Left colon (tissue), 2 donors: ENCODE data around the gene PDGFA. TPM values are rescaled to one million over a fixed set of nuclear protein-coding genes. Genes with fewer than 3 reads are reported as not detected.
A peak's percentile ranks its signal among the peaks of the same experiment; 100 is the strongest.

Experiments used
- ATAC-seq: fragments of 200-7000 bp; cut with Tn5 transposase; one replicate; pipeline ENCODE4 v1.9.1; 2020; ENCODE audit warnings: mild to moderate bottlenecking, moderate library complexity
- DNase-seq, 2 donors: peaks; one replicate each; pipeline ENCODE4 v3.0.0-alpha.2; 2020
- intact Hi-C, 2 donors: fragments of 100-400 bp; cut with DNase I in 1 of 2; cut with micrococcal nuclease in 1 of 2; formaldehyde crosslinking; loops; one replicate each; pipeline versions ENCODE4 v1.11.2 to v1.14.0; 2022; cut with DNase I, micrococcal nuclease
- total RNA-seq, 2 donors: library from RNA; stranded (reverse); fragmentation: NEBNext Ultra II Directional; extraction: Animal tissue kit (Norgen Biotek cat#: 25700); gene quantifications; one replicate each; pipeline ENCODE4 v1.2.1, GENCODE V29; 2021
- donor health status: DM: no; HTN: no; CAD: no.
- donor health status: DM: yes; HTN: yes; CAD: no.

Gene PDGFA
- total RNA-seq, 2 donors from 2014 or later, result 58.7 to 80.2 TPM

DNA sequence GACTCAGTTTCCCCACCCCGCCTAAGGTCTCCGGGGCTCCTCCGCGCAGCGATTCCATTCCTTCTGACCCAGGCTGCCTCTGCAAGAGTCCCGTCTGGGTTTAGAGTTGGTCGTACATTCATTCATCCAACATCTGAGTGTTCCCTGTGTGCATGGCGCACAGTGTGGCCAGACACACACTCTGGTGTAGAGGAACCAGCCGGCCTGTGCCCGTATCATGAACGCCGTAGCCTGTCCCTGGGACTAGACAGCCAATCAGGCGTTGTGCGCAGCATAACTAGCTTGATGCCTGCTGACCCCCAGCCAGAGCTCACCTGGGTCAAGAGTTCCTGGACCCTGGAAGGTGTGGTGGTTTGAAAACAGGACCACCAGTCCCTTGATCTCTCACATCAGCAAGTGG, 20.9 kb upstream of the PDGFA start:
- DNase-seq (no peak), ATAC-seq (no peak)
- intact Hi-C loops, result no loop called here

- peak; percentile 77 for ATAC-seq
- DNase-seq, result peak; percentile 91 to 96
- intact Hi-C loops, result no loop called here
Measured at GRCh38 chr7:539731-540411, 20.2 kb upstream of the PDGFA start.

GRCh38 chr7:538764-539685, 19.4 kb upstream of the PDGFA start:
- ATAC-seq, result peak; percentile 52
- intact Hi-C loops, result no loop called here
- DNase-seq, result peak; percentile 65 to 68

GRCh38 chr7:537911-538634, 18.4 kb upstream of the PDGFA start:
- peak; percentile 81 for ATAC-seq
- intact Hi-C loops, result no loop called here
- DNase-seq, result peak; percentile 88 to 97

- intact Hi-C loops, result no loop called here
- DNase-seq (no peak), ATAC-seq (no peak)
Measured at GRCh38 chr7:536231-536630, 16.6 kb upstream of the PDGFA start.

DNA sequence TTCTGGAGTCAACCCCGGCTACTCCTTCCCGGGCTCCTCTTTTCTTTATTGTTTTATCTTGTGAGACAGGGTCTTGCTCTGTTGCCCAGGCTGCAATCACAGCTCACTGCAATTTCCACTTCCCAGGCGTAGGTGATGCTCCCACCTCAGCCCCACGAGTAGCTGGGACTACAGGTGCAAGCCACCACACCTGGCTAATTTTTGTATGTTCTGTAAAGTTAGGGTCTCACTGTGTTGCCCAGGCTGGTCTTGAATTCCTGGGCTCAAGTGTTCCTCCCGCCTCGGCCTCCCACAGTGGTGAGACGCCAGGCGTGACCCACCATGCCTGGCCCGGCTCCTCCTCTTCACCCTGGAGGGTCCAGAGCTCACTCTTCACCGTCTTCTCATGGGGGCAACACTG, 15.3 kb upstream of the PDGFA start:
- ATAC-seq (no peak), DNase-seq (no peak)
- intact Hi-C loops, result no loop called here

DNA sequence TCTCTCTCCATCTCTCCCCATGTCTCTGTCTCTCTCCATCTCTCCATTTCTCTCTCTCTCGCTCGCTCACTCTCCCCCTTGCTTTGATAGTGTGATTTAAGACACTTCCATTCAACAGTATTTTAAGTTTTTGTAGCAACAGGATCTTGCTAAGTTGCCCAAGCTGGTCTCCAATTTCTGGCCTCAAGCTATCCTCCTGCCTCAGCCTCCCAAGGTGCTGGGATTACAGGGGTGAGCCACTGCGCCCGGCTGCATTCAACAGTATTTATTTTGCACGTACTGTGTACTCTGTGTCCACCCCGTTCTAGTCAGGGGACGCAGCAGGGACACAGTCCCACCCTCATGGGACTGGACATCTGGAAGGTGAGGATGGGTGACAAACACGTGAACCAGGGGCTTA, 14.4 kb upstream of the PDGFA start:
- intact Hi-C loops, result no loop called here
- ATAC-seq (no peak), DNase-seq (no peak)

DNA sequence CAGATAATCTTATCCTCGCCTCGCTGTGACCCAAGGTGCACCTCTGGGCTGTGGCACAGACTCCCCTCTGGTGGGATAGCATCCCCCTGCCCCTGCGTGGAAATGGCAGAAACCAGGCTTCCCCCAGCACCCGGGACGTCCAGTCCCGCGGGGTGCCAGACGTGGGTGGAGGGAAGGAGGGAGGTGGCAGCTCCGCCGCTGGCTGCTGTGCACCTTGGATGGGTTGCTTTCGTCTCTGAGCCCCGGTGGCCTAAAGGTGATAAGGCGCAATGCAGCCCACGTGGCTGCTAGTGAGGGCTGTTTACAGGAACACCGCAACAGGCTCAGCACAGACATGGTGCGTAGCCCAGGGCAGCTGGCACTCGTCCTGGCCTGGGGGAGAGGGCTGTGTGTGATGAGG, 13.6 kb upstream of the PDGFA start:
- ATAC-seq (no peak), DNase-seq (no peak)
- intact Hi-C loops, result no loop called here

GRCh38 chr7:532379-533143, 12.9 kb upstream of the PDGFA start:
- intact Hi-C loops, result no loop called here
- ATAC-seq (no peak), DNase-seq (no peak)

DNA sequence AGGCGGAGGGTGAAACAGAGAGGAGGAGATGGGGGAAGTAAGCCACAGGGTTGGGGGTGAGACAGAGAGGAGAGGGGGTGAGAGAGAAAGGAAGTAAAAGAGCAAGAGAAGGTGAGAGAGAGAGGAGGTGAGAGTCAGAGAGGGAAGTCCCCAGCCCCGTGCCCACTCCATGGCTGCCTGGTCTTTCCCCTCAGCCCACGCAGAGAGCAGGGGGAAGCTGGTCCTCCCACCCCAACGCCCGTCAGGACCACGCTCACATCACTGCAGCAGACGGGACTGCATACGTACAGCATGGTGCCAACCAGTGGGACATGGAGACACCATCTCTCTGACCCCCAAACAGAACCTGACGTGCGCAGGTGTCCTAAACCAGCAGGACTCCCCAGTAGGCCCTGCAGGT, 12.1 kb upstream of the PDGFA start:
- DNase-seq (no peak), ATAC-seq (no peak)
- intact Hi-C loops, result no loop called here

GRCh38 chr7:528451-528850, 8.8 kb upstream of the PDGFA start:
- ATAC-seq (no peak), DNase-seq (no peak)
- intact Hi-C loops, result no loop called here

DNA sequence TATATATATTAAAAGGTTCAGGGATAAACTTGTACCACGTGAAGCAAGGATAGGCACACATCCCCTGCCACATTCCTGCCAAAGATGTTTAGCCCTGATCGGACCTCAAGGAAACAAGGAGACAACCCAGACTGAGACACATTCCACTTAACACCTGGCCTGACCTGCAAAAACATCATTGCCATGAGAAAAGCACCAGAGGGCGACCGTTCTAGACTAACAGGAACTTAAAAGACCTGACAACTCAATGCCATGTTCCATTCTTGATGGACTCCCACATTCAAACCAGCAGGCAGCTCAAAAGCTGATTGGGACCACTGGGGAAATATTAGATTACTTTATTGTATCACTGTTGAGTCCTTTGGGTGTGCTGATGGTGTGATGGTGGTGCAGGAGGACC, 8.1 kb upstream of the PDGFA start:
- no peak for DNase-seq
- intact Hi-C loops, result no loop called here
- no peak for ATAC-seq

DNA sequence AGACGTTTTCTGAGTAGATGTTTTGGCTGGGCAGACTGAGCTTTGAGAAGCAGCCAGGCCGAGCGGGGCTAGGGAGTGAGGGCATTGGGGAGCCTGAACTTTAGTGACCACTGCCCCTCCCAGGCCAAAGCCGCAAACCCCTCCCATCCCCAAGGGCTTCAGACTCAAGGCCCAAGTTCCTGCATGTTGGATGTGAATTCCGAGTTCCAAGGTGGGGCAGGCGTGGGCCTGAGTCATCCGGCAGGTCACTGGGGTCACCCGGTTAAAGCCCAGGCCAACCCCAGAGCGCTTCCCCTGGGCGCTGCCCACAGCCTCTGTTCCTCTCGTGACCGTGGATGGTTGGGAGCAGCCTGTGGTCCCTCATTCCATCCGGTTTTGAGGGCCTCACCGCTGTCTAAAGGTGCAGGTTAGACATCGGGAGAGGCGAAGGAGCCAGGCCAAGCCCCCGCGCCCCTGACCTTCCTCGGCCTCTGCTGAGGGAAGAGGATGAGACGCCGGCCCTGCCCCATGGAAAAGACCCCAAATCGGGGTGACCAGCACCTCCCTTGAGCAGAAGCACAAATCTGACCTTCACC, 6.9 kb upstream of the PDGFA start:
- DNase-seq, result no peak
- no peak for ATAC-seq
- intact Hi-C loops, result no loop called here

- intact Hi-C loops, result no loop called here
- no peak for ATAC-seq
Measured at GRCh38 chr7:525740-526139, 6.1 kb upstream of the PDGFA start.

GRCh38 chr7:524800-525199, 5.2 kb upstream of the PDGFA start:
- intact Hi-C loops, result no loop called here
- DNase-seq, result no peak
- ATAC-seq, result no peak

More at GRCh38 chr7:525740-526139, 6.1 kb upstream of the PDGFA start:
- no peak for DNase-seq

DNA sequence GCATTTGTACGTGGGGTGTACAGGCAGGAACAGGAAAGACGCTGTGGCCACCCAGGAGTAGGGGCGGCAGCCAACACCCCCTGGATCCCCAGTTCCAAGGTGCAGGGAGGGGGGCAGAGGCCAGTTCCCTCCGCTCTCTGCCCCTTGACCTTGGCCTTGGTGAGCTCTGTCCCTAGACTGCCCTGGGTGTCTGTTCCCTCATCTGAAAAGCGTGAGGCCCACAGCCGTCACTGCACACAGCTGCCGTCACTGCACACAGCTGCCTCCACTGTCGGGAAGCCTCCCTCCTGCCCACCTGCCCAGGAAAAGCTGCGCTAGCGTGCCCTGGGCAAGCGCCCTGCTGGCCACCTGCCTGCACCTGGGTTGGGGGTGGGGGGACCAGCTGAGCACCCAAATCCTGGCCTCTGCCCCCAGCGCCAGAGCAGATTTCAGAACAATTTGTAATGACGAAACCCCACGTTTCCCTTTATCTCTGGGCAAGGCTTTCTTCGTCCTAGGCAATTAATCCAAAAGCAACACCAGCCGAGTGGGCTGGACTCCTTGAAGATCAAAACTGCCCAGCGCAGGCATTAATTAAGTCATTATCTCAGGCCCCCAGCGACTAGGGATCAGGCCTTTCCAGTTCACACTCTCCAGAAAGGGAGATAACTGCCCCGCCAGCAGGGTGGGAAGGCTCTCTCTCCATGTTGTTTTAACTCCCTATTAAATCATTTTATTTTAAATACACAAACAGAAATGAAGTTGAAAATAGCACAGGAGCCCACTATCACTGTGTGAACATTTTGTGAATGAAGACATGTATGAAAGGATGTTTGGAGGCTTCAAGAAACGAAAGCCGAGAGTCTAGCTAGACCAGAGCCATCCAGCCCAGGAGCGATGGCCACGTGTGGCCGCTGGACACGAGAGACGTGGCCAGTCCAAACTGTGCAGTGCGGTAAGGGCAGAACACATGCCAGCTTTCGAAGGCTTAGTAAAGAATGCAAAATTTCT, 4.0 kb upstream of the PDGFA start:
- ATAC-seq, result no peak
- intact Hi-C loops, result no loop called here
- no peak for DNase-seq

- DNase-seq (no peak), ATAC-seq (no peak)
- intact Hi-C loops, result no loop called here
Measured at GRCh38 chr7:522951-523314, 3.3 kb upstream of the PDGFA start.
